Smooth muscle cell (in vitro differentiated cells): Measurements from ENCODE around the gene IRX3. TPM values are rescaled to one million over a fixed set of nuclear protein-coding genes. Genes with fewer than 3 reads are reported as not detected.

ENCODE experiments used
- DNase-seq: peaks from one replicate; lab custom pipeline; 2025; ENCODE audit not compliant: unreplicated experiment; lab: John Stamatoyannopoulos, UW
- H2AFZ ChIP-seq: fragments of 200-600 bp; sonication (generic); 2 replicates; pipeline ENCODE4 v1.6.0; 2016; ENCODE audit warnings: antibody characterized with exemption, low read depth, mild to moderate bottlenecking
- H3F3A ChIP-seq: fragments of 200-600 bp; sonication (generic); 2 replicates; pipeline ENCODE4 v1.6.0; 2017; ENCODE audit warnings: antibody characterized with exemption, low read depth
- H3K27ac ChIP-seq: fragments of 200-600 bp; sonication (generic); 2 replicates; pipeline ENCODE4 v1.5.1; 2016; ENCODE audit warnings: low read depth, mild to moderate bottlenecking
- H3K27me3 ChIP-seq: fragments of 200-600 bp; sonication (generic); 2 replicates; pipeline ENCODE4 v1.6.1; 2016; ENCODE audit warnings: low read depth, mild to moderate bottlenecking
- H3K36me3 ChIP-seq: fragments of 200-600 bp; sonication (generic); 2 replicates; pipeline ENCODE4 v1.5.1; 2016; ENCODE audit warnings: low read depth
- H3K4me1 ChIP-seq: fragments of 200-600 bp; sonication (generic); 2 replicates; pipeline ENCODE4 v1.5.1; 2016; ENCODE audit warnings: low read depth
- H3K4me2 ChIP-seq: fragments of 200-600 bp; sonication (generic); 2 replicates; pipeline ENCODE4 v1.6.0; 2016; ENCODE audit warnings: mild to moderate bottlenecking
- H3K4me3 ChIP-seq: fragments of 200-600 bp; sonication (generic); 2 replicates; pipeline ENCODE4 v1.5.1; 2016; ENCODE audit warnings: mild to moderate bottlenecking
- H3K79me2 ChIP-seq: fragments of 200-600 bp; sonication (generic); 2 replicates; pipeline ENCODE4 v1.6.0; 2016; ENCODE audit warnings: low read depth, mild to moderate bottlenecking
- H3K9ac ChIP-seq: fragments of 200-600 bp; sonication (generic); 2 replicates; pipeline ENCODE4 v1.6.0; 2016; ENCODE audit warnings: low read depth
- H3K9me3 ChIP-seq: fragments of 200-600 bp; sonication (generic); replicated peaks from 2 replicates; pipeline ENCODE4 v1.5.1; 2016; ENCODE audit warnings: low read depth
- H4K20me1 ChIP-seq: fragments of 200-600 bp; sonication (generic); 2 replicates; pipeline ENCODE4 v1.6.0; 2016; ENCODE audit warnings: low read depth
- CTCF ChIP-seq: fragments of 200-600 bp; sonication (generic); IDR thresholded peaks from 2 replicates; pipeline ENCODE4 v1.5.1; 2017; ENCODE audit warnings: borderline replicate concordance, mild to moderate bottlenecking, antibody characterized with exemption; ENCODE audit not compliant: insufficient read depth, poor library complexity, severe bottlenecking
- WGBS: methylation state at CpG from one replicate; pipeline ENCODE4 v1.1.7; 2016; ENCODE audit warnings: low lambda C conversion rate; 5-methylcytosine and 5-hydroxymethylcytosine counted together
- polyA plus RNA-seq: library from polyadenylated mRNA; unstranded; fragments of >200 nt; fragmentation: Nextera tagmentation; extraction: Ambion mirVana; gene quantifications from 2 replicates; pipeline ENCODE4 v1.2.1, GENCODE V29; 2016
- total RNA-seq: library from RNA; depleted of rRNA; stranded (reverse); fragments of >200 nt; gene quantifications from 2 replicates; pipeline ENCODE4 v1.2.3, GENCODE V29; 2014

The IRX3 gene
- total and polyA plus RNA-seq, 2 experiments from 2014 or later, result 0.49 to 3.1 TPM

- Histone ChIP-seq H3K4me1 (no peaks in the 10 kb centered on the region), H3K4me2 (no peak overlapping the region), H3K9ac (no peak overlapping the region), H3F3A (no peaks in the 10 kb centered on the region), H3K36me3 (no peaks in the 10 kb centered on the region), H3K27me3 (no peaks in the 10 kb centered on the region), H3K4me3 (no peak overlapping the region), H3K27ac (no peak overlapping the region), H3K79me2 (no peaks in the 10 kb centered on the region), H2AFZ (no peak overlapping the region), H4K20me1 (no peaks in the 10 kb centered on the region), H3K9me3 (no peaks in the 10 kb centered on the region)
- TF ChIP-seq CTCF, result no peak
- 98% methylated on average over 4 of the region's 4 CpGs for WGBS
- DNase-seq, result no peak
These were observed 40.1 kb downstream of the IRX3 start for GRCh38 chr16:54246454-54246821.

- Histone ChIP-seq H3K9ac (no peak overlapping the region), H3K9me3 (no peaks in the 10 kb centered on the region), H3K4me3 (no peak overlapping the region), H3F3A (no peaks in the 10 kb centered on the region), H3K4me1 (no peaks in the 10 kb centered on the region), H3K79me2 (no peaks in the 10 kb centered on the region), H4K20me1 (no peaks in the 10 kb centered on the region), H2AFZ (no peak overlapping the region), H3K27me3 (no peaks in the 10 kb centered on the region), H3K4me2 (no peak overlapping the region), H3K27ac (no peak overlapping the region), H3K36me3 (no peaks in the 10 kb centered on the region)
- DNase-seq, result no peak
- no peak for TF ChIP-seq CTCF
- 81% methylated on average over 3 of the region's 4 CpGs for WGBS
These were observed 40.7 kb downstream of the IRX3 start for GRCh38 chr16:54245788-54246453.

GRCh38 chr16:54244061-54244886 lies 42.3 kb downstream of the IRX3 start:
- no peak for DNase-seq
- no peak overlapping the region for H3K27ac ChIP-seq
- H3K9me3 ChIP-seq, result no peaks in the 10 kb centered on the region
- no peaks in the 10 kb centered on the region for H3K27me3 ChIP-seq
- no peak overlapping the region for H3K9ac ChIP-seq
- H3K79me2 ChIP-seq, result no peaks in the 10 kb centered on the region
- no peak for TF ChIP-seq CTCF
- WGBS, result 61% methylated on average over 11 of the region's 11 CpGs
- H3K4me3 ChIP-seq, result no peak overlapping the region
- H3K4me2 ChIP-seq, result no peak overlapping the region
- H3K36me3 ChIP-seq, result no peaks in the 10 kb centered on the region
- no peaks in the 10 kb centered on the region for H4K20me1 ChIP-seq
- no peaks in the 10 kb centered on the region for H3F3A ChIP-seq
- no peaks in the 10 kb centered on the region for H3K4me1 ChIP-seq
- no peak overlapping the region for H2AFZ ChIP-seq

GRCh38 chr16:54243202-54243601 lies 43.4 kb downstream of the IRX3 start:
- H3K9ac ChIP-seq, result no peak overlapping the region
- WGBS, result 84% methylated on average over 6 of the region's 6 CpGs

More at GRCh38 chr16:54243202-54243601, 43.4 kb downstream of the IRX3 start:
- Histone ChIP-seq H3K4me2 (no peak overlapping the region), H3K4me1 (no peaks in the 10 kb centered on the region), H4K20me1 (no peaks in the 10 kb centered on the region), H3F3A (no peaks in the 10 kb centered on the region), H3K9me3 (no peaks in the 10 kb centered on the region), H3K36me3 (no peaks in the 10 kb centered on the region), H3K4me3 (no peak overlapping the region), H2AFZ (no peak overlapping the region), H3K27me3 (no peaks in the 10 kb centered on the region), H3K79me2 (no peaks in the 10 kb centered on the region), H3K27ac (no peak overlapping the region)
- TF ChIP-seq CTCF, result no peak
- DNase-seq, result no peak
